Measurements from ENCODE around the gene SHC4.
"Not testable (repeated sequence)": the region's sequence is repeated elsewhere in the genome, so short reads cannot be mapped to it uniquely, and the experiment has no call there.

Gene SHC4, protein sequence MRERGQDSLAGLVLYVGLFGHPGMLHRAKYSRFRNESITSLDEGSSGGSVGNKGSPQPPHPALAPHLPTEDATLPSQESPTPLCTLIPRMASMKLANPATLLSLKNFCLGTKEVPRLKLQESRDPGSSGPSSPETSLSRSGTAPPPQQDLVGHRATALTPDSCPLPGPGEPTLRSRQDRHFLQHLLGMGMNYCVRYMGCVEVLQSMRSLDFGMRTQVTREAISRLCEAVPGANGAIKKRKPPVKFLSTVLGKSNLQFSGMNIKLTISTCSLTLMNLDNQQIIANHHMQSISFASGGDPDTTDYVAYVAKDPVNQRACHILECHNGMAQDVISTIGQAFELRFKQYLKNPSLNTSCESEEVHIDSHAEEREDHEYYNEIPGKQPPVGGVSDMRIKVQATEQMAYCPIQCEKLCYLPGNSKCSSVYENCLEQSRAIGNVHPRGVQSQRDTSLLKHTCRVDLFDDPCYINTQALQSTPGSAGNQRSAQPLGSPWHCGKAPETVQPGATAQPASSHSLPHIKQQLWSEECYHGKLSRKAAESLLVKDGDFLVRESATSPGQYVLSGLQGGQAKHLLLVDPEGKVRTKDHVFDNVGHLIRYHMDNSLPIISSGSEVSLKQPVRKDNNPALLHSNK

DNA sequence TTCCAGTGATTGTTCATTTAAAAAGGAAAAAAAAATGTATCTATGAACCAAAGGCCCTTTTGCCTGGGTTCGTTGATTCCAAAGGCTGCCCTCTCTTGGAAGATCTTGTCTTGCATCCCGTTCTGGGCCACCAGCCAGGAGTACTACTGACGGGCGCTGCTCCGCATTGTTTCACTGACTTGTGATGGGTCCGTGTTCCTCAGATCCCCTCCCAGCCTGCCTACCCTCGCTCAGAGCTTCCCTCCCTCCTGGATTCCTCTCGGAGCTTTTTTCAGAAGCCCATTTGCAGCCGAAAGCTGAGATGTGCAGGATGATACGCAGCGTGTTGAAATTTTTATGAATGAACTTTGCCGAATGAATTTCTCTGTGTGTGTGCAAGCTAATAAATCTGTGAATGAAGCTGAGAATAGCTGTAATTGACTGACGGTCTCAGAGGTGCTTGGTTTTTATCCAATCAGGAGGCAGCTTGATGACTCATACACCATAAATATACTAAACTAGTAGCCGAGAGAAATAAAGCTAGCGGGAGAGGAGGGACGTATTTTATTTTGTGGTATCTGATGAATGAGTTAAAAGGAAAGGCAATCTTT, at the start of gene SHC4:
Gene SHC4, minus strand, starts transcription at position 396 of the 590 bp plus-strand sequence. CDS start 904 bp downstream, outside the sequence.
- peak; percentile 74 for DNase-seq

- no peak for DNase-seq
These were observed 35.6 kb upstream of the SHC4 start for GRCh38 chr15:48999314-48999713.

DNA sequence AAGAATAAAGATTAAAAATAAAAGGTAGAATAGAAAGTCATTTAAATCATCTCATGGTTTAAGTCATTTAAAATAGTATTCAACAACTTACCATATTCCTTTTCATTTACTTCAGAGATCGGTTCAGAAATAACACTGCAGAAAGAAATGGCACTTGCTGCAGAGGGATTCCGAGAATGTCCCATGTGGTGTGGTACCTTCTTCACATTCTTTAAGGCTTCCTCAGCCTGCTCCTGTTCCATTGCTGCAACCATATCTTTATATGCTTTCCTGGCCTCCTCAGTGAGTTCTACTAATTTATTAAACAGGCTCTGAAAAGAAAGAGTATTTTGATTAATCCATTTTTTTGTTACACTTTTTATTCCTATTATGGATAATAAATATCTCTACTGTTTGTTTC, 32.6 kb upstream of the SHC4 start:
- DNase-seq, result no peak

- DNase-seq, result no peak
These were observed 29.7 kb upstream of the SHC4 start for GRCh38 chr15:48993380-48993779.

DNA sequence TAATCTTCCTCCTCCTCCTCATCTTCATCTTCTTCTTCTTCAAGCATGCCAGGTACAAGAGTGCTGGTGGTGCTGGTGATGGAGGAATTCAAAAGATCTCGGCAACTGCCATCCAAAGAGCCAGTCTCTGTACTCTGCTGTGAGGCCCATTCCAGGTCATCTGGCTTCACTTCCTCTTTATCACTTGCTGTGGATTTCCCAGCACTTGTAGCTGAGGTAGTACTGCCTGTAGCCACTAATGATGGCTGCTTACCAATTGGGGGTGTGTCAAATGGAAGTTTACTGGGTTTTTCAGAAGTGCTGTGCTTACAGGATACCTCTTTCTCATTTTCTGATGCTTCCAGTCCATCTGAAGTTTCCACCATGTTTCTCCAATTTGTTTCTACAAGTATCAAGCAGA, 28.8 kb upstream of the SHC4 start:
- no peak for DNase-seq

DNA sequence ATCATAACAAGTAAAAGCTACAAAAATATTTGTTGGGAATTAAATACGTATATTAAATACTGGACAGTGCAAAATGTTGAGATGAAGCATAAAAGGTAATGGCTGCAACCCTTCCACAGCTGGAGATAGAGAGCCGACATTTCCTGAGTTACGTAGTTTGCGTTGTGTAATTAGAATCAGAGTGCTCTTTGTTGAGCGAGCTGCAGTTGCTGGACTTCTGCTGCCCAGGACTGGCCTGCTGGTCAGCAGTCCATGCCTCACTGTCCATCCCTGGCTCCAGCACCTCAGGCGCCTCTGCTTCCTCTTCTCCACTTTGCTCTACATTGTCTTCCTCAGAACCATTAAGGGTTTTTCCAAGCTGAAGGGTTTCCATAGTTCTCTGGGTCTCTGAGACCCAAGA, 28.4 kb upstream of the SHC4 start:
- DNase-seq, result no peak

DNA sequence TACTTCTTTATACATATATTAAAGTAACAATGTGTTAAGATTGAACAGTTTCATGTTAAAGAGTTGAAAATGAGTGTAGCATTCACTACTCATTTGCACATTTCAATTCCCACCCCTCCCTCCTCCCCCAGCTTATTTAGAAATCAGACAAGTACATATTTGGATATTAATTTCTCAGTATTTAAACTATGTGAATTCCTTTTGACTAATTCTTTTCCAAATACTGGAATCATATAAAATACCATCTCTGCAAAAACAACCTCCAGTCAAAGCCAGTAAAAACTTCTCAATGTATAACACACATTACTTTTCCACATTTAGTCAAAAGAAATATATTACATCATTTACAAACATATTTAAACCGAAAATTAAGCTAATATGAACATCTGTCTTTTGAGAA, 25.5 kb upstream of the SHC4 start:
- DNase-seq, result no peak

GRCh38 chr15:48987142-48987541, 23.4 kb upstream of the SHC4 start:
- DNase-seq, result no peak

- no peak for DNase-seq
These were observed 22.5 kb upstream of the SHC4 start for GRCh38 chr15:48986240-48986639.

DNA sequence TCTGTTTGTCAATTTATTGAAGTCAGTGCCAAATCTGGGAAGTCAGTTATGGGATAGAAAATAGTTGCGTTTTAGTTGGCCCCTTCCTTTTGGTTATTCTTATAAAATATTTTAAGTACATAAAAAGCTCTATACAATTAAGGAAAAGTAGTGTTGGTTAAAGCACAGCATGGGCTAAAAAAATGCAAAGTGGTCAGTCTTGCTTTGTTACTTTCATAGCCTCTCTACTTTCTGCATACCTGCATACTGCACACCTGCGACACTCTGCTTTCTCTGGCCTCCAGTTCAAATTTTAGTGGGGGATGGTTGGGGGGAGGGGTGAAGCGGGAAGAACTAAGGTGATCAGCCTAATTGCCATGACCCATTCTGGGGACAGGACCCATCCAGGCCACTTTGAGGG, 21.8 kb upstream of the SHC4 start:
- no peak for DNase-seq

- no peak for DNase-seq
These were observed 21.2 kb upstream of the SHC4 start for GRCh38 chr15:48984811-48985352.

GRCh38 chr15:48984021-48984710, 20.4 kb upstream of the SHC4 start:
- DNase-seq, result no peak

GRCh38 chr15:48983300-48983699, 19.6 kb upstream of the SHC4 start:
- DNase-seq, result no peak

DNA sequence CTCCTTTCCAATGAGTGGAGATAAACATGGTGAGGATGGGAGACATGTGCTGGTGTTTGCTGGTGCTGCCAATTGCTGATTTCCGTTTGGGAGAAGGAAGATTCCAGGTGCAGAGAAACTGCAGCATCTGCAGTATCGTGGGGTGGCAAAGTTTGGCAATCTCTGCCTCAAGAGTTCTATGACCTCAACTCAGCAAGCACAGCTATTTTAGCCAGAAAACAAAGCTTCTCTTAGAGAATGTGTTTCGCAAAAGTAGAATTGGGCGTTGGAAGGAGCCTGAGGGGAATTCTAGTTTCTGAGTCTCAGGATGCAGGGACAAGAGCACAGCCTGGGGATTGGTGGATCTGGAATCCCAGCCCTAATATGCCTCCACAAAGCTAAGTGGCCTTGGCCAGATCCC, 18.2 kb upstream of the SHC4 start:
- DNase-seq, result no peak

DNA sequence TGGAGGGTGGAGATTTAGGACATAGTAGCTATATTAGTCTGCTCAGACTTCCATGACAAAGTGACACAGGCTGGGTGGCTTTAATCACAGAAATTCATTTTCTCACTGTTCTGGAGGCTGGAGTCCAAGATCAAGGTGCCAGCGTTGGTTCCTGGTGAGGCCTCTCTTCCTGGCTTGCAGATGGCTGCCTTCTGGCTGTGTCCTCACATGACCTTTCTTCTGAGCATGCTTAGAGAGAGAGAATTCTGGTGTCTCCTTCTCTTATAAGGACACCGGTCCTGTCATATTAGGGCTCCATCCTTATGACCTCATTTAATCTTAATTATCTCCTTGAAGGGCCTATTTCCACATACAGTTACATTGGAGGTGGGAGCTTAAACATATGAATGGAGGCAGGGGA, 14.9 kb upstream of the SHC4 start:
- DNase-seq, result no peak

- no peak for DNase-seq
These were observed 12.8 kb upstream of the SHC4 start for GRCh38 chr15:48976444-48977088.

DNA sequence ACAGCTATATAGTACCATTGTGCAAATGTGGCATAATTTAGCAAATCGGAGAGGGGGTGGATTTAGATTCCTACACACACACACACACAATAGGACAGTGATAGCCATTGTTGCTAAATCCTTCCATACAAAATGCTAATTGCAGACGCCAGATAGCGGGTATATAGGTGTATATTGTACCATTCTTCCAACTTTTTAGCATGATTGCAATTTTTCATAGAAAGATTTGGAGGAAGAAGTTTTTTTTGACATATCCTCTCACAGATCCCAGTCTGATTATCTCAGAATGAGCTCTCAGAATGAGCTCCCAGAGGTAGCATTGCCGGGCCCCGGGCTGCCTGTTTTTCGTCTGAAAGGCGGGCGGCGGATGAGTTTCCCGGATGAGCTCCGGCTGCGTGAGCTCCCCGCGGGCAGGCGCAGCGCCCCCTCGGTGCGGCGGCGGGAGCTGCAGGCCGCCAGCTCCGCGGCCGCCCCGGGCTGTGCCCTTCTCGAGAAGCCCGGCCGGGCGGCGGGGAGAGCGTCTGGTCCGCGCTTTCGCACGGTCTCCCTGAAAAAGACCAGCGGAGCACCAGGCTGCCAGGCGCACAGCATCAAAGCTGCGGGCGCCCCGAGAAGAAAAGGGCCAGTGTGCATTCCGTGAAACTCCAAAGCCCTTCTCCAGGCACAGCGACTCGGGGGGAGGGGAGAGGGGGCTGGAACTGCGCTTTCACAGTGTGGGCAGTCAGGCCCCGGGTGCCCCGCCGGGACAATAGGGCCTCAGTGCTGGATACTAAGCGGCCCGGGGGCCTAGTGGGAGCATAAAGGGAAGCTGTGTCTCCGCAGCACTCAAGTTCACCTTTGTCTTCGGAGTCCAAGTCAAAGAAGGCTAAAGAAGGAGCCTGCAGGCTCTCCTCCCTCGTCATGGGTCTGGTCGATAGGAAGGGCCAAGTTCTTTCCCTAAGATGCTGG, 12.0 kb upstream of the SHC4 start:
- peak; percentile 62 for DNase-seq

DNA sequence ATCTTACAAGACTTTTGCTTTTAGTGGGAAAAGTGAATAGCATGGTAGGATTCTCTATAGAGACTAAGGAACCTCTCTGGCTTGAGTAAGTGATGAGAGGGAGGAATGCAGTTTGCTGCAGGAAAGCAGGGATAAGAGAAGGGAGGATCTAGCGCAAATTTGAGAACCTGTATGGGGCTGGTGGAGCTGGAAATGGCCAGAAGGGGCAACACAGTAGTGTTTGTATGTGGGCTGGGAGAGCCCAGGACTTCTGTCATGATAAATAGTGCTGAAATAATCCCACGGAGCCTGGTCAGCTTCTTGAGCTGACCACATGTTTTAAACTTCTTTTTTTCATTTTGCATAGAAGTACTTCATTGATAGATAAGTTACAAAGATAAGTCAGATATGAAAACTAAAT, 11.2 kb upstream of the SHC4 start:
- DNase-seq, result no peak

- DNase-seq, result no peak
These were observed 9.2 kb upstream of the SHC4 start for GRCh38 chr15:48972750-48973503.

GRCh38 chr15:48970926-48971325, 7.2 kb upstream of the SHC4 start:
- not testable (repeated sequence) for DNase-seq

DNA sequence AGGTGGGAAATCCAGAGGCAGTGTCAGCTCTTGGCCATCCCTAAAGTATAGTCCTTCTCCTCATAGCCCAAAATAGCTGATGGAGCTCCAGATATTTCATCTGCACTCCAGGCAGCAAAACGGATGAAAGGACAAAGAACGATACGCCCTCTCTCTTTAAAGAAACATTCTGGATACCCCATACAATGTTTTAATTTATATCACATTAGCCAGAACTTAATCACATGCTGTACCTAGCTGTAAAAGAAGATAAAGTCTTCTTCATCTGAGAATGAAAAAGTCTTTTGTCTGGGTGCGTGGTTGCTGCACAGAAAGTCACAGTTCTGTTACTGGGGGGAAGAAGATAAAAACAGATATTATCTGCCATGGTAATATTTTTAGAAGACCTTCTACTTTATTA, 4.3 kb upstream of the SHC4 start:
- DNase-seq, result no peak

All from T1000 (cell line).